GM19099 (cell line): ENCODE results near the gene EPHA2.

ENCODE experiments used
- POLR2A ChIP-seq: IDR thresholded peaks from 3 replicates; pipeline ENCODE4 v1.6.1; 2011; ENCODE audit warnings: low read depth; ENCODE audit not compliant: insufficient read length; ENCODE audit errors: extremely low read depth

Gene EPHA2

DNA sequence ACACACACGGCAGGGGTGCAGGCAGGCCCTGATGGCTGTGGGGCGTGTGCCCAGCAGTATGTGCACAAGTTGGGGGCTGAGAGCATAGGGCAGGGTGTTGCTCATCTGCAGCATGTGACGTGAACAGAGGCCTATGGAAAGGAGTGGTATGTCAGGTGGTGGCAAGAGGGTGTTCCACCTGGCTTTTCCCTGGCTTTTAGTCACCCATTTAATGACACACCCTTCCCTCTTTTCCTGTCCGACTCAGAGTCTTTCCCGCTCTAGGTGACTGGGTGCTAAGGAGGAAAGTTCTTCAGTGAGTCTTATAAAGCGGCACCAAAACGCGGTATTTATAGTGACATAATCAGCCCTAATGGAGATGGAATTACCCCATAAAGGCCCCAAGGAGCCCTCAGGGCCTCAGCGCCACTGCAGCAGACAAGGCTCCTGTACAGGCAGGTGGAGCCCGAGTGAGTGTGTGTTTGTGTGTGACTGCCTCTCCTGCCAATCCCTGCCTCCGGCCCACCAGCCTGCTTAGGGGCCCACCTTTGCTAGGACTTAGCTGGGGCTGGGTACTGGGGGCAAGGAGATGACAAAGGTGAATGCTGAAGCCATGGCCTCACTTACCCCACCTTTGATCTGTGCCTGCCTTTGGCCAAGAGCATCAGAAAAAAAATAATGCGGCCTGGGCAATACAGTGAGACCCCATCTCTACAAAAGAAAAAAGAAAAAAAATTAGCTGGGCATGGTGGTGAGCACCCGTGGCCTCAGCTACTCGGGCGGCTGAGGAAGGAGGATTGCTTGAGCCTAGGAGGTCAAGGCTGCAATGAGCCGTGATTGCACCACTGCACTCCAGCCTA is 3.3 kb upstream of the EPHA2 start:
- TF ChIP-seq POLR2A = no peak

DNA sequence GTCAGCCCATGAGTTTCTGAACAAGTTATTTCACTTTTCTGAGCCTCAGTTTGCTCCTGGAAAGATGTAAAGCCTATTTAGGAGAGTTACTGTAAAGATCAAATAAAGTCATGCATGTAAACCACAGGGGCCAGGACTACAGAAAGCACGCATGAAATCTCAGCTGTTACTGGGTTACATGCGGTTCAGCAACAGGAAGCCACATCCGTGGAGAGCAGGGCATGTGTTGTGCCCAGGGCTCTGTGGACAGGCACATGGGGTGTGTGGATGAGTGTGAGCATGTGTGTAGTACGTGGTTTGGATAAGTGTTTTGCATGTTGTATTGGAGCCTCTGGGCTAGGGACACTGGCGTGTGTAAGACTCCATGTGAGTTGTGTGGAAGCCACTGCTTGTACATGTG is 2.2 kb upstream of the EPHA2 start:
- no peak for TF ChIP-seq POLR2A

DNA sequence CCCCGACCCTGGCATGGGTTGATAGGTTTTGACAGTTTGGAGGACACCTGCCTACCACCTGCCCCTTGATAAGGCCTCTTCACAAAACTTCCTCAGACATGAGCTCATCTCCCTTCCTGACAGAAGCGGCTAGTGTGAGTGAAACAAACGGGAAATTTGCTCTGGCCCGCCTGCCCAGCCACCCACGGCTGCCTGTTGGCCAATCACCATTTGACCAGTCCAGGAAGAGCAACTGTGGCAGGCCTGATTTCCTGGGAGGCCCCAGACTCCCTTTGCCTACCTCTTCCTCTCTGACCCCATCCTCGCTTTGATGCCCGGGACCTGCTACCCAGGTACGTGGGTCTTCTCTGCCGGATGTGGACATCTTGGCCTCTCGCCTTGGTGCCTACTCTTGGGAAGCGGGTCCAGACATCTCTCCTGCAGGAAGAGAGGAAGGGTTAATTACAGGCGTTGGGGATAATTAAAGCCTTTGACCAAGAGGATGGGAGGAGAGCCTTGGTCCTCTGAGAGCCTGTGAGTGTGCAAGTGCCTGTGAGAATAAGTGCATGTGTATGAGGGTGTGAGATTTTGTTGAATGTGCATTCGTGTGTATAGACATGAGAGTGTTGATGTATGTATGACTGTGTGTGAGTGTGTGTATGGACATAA is 1.1 kb upstream of the EPHA2 start:
- TF ChIP-seq POLR2A = no peak

DNA sequence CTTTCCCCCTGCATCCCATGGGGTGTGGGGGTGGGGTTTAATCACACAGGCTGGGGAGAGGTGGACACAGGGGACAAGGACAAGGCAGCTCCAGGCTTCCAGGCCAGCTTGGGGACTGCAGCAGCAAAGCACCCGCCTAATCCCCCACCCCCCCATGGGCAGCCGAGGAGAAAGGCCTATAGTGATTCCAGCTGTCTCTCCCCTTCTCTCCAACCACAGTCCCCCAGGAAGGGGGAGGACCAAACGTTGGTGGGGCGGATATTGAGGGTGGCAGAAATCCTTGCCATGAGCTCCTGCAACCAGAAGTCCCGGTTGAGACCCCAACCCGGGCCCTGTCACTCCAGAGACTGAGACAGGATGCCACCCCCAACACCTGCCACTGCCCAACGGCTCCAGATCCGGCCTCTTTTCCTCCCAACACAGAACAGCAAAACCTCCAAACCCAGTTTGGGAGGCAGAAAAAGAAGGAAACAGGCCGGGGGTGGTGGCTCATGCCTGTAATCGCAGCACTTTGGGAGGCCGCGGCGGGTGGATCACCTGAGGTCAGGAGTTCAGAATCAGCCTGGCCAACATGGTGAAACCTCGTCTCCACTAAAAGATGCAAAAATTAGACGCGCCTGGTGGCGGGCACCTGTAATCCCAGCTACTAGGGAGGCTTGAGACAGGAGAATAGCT is 1.7 kb downstream of the EPHA2 start:
- no peak for TF ChIP-seq POLR2A

DNA sequence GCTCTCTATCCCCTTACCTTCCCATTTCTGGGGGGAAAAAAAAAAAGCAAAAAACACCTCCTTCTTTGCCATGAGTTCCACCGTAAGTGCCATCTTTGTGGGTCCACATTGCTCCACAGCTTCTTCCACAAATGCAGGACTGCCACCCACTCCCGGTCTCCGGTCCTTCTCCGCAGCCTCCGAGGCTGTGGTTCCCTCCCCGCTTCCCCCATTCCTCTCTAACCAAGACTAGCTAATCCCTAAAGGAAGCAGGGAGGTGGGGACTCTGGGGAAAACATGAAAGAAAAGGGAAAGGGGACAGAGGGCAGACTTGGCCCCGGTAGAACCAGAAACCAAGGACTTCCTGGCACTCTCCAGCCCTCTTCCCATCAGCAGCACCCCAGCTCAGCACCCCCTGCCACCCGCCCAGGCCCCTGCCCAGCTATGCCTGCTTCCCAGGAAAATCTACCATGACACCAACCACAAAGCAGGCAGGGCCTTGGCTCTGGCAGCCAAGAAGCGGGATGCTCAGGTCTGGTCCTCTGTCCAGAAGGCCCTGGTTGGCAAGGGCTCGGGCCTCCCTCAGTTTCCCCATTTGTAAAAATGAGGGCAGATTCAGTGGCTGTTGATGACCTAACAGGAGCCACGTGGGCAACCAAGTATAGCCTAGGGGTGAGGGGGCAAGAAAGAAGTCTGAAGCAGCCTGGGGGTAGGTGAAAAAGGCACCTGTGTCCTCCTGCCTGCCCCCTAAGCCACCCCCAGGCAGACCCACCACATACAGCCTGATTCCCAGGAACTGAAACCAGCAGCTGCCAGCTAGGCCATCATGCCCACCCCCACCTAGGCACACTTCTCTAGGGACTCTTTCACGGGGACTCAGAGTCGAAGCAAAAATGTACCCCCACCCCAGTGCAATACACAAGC is 2.5 kb downstream of the EPHA2 start:
- no peak for TF ChIP-seq POLR2A

DNA sequence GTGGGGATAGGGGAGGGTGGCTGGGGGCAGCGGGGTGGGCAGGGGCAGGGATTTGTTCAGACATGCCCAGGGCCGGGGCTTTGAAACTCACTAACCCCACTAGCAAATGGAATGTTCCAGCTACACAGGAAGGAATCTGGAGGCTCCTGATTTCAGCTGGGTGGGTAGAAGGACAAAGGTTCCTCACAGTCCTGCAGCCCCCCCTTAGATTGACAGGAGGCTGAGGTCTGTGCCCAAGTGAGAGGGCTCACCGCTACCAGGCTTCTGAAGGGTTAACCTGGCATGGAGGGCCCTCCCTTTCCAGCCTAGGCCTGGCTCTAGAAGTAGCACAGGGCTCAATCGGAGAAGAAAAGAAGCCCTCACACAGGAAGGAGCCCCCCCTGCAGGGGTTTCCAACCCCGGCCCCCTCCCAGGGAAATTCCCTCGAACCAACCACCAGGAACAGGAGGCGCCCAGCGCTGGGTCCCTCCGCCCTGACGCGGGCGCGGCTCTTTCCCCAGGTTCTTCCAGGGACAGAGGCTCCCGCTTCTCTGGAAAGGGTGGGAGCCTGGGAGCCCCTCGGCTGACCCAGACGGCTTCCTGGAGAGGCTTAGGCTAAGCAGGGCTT is 3.3 kb downstream of the EPHA2 start:
- TF ChIP-seq POLR2A = no peak

DNA sequence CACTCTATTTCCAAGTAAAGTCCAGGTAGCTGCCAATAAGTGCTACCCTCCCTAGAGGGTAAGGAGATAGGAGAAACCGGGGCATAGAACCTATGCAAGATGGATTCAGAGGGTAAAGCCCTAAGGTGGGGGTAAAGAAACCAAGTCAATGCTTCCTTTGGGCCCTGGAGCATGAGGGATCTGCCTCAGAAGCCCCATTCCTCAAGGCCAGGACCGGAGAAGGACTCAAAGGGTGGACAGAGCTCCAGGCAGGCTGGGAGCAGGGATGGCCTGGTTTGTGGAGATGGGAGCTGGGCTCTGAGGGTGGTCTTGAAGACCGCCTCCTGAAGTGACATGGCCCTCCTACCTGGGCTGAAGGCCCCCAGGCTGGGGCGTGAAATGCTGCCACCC is 3.9 kb downstream of the EPHA2 start:
- TF ChIP-seq POLR2A = no peak

DNA sequence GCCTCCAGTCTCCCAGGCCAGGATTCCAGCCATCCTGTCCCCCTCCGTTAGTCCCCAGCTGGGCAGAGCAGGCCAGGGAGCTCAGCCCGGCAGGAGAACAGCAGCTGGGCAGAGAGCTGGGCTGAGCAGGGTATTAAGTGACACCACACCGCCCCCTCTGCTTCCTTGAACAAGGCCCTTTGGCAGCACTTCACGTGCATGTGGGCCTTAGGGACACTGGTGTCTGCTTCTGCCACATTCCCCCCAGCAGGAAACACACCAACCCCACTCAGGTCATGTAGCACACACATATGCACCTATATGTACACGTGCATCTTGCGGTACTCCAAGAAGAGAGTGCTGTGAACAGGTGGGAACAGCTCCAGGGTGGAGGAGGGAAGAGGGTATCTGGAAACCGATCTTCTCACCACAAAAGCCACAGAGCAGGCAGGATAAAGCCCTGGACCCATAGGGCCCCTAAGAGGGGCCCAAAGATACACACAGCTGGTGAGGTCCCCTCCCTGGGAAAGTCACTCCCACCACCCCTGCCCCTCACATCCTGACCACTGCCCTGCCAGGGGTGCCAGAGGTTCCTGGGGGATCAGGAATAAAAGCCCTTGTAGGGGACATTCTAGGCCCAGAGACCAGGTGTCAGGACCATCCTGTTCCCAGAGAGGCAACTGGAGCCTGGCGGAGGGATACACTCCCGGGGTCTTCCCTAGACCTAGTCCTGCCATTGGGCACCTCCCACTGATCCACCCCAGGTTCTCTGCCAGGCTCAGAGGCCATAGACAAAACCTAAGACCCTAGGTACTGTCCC is 4.5 kb downstream of the EPHA2 start:
- no peak for TF ChIP-seq POLR2A

DNA sequence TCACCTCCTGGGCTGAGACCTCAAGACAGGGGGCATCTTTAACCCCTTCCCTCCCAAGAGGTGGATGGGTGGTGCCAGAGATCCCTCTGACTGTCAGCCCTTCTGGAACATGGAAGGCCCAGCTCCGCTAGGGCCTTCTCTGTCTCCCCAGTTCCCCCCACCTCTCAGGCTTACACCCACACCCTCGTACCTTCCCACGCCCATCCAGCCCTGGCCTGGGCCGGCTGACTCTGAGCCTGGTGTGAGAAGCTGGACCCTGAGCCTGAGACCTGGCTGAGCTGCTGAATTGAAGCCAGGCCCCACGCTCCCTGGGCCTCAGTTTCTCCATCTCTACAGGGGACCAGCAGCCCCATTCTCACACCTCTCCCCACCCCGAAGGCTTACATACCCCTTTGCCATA is 5.4 kb downstream of the EPHA2 start:
- no peak for TF ChIP-seq POLR2A

DNA sequence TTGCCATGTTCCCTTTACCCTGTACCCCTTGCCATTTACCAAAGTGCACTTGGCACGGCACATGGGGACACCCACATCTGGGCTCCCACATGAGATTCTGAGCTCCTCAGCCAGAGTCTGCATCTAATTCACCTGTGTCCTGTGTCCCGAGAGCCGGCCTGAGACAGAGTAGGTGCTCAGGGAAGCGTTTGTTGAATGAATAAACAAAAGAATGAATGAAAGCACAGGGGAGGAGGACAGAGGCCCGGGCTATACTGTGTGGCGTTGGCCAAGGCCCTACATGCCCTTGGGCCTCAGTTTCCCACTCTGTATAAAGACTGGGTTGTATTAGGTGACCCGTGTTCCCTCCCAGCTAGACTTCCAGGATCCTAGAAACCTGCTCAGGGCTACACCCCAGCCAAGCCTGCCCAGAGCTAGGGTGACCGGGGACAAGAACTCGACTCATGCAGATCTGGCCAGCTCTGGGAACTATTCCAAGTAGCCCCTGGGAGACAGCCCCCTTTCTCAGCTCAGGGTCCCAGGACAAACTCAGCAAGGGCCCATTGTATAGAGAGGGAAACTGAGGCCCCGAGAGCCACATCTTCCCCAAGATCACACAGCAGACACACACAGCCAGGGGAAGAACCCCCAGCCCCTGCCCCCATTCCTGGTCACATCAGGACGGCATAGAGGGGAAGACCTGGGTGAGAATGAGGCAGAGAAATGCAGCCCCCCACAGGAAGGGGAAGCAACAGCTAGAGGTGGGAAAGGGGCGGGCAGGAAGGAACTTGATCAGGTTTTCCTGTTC is 6.0 kb downstream of the EPHA2 start:
- no peak for TF ChIP-seq POLR2A

DNA sequence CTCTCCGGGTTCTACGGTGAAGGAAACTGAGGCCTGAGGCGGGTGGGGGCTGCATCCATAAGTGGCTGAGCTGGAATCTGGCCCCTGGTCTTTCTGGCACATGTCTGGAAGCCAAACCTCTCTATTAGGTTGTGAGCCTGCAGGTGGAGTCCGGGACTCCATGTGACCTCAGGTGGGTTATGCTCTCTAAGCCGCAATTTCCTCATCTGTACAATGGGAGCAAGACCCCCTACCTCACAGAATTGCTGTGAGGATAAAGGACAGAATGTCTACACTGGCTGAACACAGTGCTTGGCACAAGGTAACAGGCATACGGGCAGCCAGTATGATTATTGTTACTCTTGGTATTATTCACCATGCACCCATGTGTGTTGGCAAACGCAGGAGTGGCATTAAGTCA is 6.7 kb downstream of the EPHA2 start:
- TF ChIP-seq POLR2A = no peak

DNA sequence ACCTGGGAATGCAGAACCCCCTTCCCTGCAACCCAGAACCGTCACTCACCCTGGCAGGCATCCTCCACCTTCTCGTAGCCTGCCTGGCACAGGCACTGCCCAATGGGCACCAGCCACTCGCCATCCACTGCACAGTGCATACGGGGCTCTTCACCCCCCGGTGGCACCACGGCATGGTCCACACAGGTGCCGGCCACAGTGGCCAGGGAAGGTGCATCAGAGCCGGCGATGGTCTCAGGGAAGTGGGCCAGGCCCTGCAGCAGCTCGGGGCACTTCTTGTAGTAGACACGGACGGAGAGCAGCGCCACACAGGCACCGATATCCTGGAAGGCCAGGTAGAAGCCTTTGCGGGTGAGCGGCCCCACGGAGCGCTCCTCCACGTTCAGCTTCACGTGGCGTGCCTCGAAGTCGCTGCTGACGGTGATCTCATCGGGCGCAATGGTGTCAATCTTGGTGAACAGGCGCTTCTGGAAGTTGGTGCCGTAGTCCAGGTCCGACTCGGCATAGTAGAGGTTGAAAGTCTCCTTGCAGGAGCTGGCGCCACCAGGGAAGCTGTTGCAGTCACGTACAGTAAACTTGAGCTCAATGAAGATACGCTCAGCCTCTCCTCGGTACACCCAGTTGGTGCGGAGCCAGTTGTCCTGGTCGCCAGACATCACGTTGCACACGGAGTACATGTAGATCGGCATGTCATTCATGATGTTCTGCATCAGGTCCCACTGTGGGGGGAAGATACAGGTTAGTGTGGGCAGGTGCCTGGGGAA is 7.4 kb downstream of the EPHA2 start:
- TF ChIP-seq POLR2A = no peak
